A673 (cell line): ENCODE measurements around the gene SBF2.

Source experiments
- EZH2 ChIP-seq: fragments of 200-600 bp; sonication (generic); IDR thresholded peaks from 2 replicates; pipeline ENCODE4 v1.6.1; 2017; ENCODE audit warnings: borderline replicate concordance, low read depth, mild to moderate bottlenecking, mixed read lengths, antibody characterized with exemption, low read length; ENCODE audit not compliant: poor library complexity, severe bottlenecking
- TF ChIP-seq, protein P1 (sequence below): fragments of 300-800, 200-600 bp; sonication (generic); conservative IDR thresholded peaks from 2 replicates; pipeline ENCODE4 v1.5.1; 2017; ENCODE audit warnings: low read depth, mild to moderate bottlenecking, antibody characterized with exemption, low read length, moderate library complexity, mixed read lengths

DNA sequence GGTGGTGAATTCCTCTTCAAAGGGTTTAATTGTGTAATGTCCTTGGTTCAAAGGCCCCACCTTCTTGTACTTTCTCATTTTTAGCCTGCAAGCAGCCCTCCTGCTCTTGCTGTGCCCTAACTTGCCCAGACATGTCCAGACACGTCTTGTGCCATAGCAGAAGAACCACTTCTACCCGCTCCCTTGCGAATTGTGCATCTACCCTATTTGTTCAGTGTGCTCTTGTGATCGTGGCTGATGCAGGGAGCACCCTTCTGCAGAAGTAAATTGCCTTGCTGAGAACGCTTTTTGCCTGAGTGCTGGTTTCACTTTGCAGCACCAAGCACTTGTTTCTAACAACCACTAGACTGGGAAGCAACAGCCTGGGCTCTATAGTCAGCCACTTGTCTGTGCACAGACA is 249.4 kb downstream of the SBF2 start:
- TF ChIP-seq, protein P1, sequence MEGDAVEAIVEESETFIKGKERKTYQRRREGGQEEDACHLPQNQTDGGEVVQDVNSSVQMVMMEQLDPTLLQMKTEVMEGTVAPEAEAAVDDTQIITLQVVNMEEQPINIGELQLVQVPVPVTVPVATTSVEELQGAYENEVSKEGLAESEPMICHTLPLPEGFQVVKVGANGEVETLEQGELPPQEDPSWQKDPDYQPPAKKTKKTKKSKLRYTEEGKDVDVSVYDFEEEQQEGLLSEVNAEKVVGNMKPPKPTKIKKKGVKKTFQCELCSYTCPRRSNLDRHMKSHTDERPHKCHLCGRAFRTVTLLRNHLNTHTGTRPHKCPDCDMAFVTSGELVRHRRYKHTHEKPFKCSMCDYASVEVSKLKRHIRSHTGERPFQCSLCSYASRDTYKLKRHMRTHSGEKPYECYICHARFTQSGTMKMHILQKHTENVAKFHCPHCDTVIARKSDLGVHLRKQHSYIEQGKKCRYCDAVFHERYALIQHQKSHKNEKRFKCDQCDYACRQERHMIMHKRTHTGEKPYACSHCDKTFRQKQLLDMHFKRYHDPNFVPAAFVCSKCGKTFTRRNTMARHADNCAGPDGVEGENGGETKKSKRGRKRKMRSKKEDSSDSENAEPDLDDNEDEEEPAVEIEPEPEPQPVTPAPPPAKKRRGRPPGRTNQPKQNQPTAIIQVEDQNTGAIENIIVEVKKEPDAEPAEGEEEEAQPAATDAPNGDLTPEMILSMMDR: no peak
- TF ChIP-seq EZH2: no peak
